DND-41 (cell line): ENCODE data around the gene HABP4.

Experiments used
- ATAC-seq: fragments of 200-7000 bp; cut with Tn5 transposase; 3 replicates; pipeline ENCODE4 v1.9.1; 2021; ENCODE audit warnings: low read depth; ENCODE audit not compliant: insufficient read depth
- DNase-seq: peaks from one replicate; pipeline ENCODE4 v3.0.0-alpha.2; 2020
- H2AFZ ChIP-seq: 2 replicates; pipeline ENCODE4 v1.6.0; 2012; ENCODE audit warnings: low read depth, low read length
- H3K27ac ChIP-seq: 2 replicates; pipeline ENCODE4 v1.5.1; 2012; ENCODE audit warnings: low read length, inconsistent platforms
- H3K27me3 ChIP-seq: fragments of 200-600 bp; sonication (generic); 2 replicates; pipeline ENCODE4 v1.6.0; 2012; ENCODE audit warnings: low read length, mild to moderate bottlenecking, inconsistent platforms; ENCODE audit not compliant: insufficient read depth, poor library complexity
- H3K36me3 ChIP-seq: 2 replicates; pipeline ENCODE4 v1.5.1; 2012; ENCODE audit warnings: low read length, inconsistent platforms; ENCODE audit not compliant: insufficient read depth
- H3K4me1 ChIP-seq: 2 replicates; pipeline ENCODE4 v1.5.1; 2012; ENCODE audit warnings: mild to moderate bottlenecking, low read length; ENCODE audit not compliant: insufficient read depth
- H3K4me2 ChIP-seq: 2 replicates; pipeline ENCODE4 v1.6.0; 2012; ENCODE audit warnings: mild to moderate bottlenecking, moderate library complexity, low read length, inconsistent platforms; ENCODE audit not compliant: insufficient read depth
- H3K4me3 ChIP-seq, 2 experiments: fragments of 200-600 bp in 1 of 2; shearing (Covaris generic) in 1 of 2; 2 replicates each; pipeline ENCODE4 v1.5.1; 2012 to 2016; ENCODE audit warnings: inconsistent platforms in 2 of 2, low read length in 2 of 2, mild to moderate bottlenecking in 2 of 2, low read depth in 1 of 2, moderate library complexity in 1 of 2
- H3K79me2 ChIP-seq: 2 replicates; pipeline ENCODE4 v1.6.0; 2012; ENCODE audit warnings: low read length, inconsistent platforms; ENCODE audit not compliant: insufficient read depth
- H3K9ac ChIP-seq: 2 replicates; pipeline ENCODE4 v1.6.0; 2012; ENCODE audit warnings: low read depth, mild to moderate bottlenecking, inconsistent platforms, low read length, moderate library complexity
- H3K9me3 ChIP-seq: 2 replicates; pipeline ENCODE4 v1.5.1; 2012; ENCODE audit warnings: low read length, moderate library complexity, mild to moderate bottlenecking, inconsistent platforms; ENCODE audit not compliant: insufficient read depth, severe bottlenecking
- H4K20me1 ChIP-seq: 2 replicates; pipeline ENCODE4 v1.6.0; 2012; ENCODE audit warnings: low read length; ENCODE audit not compliant: insufficient read depth
- CTCF ChIP-seq: IDR thresholded peaks from 2 replicates; pipeline ENCODE4 v1.5.1; 2012; ENCODE audit warnings: borderline replicate concordance, low read length, moderate library complexity, mild to moderate bottlenecking; ENCODE audit not compliant: poor library complexity, severe bottlenecking; ENCODE audit errors: extremely low read depth
- EZH2 ChIP-seq: IDR thresholded peaks from 3 replicates; pipeline ENCODE4 v1.6.1; 2012; ENCODE audit warnings: borderline replicate concordance, low read depth, mild to moderate bottlenecking, moderate library complexity, low read length, inconsistent platforms; ENCODE audit not compliant: severe bottlenecking

Gene HABP4

GRCh38 chr9:96519095-96519494 is 69.1 kb downstream of the HABP4 start:
- no peak for DNase-seq
- no peak for ATAC-seq
- Histone ChIP-seq H3K27me3 (peaks cover 2% of the 10 kb centered on the region), H3K79me2 (no peaks in the 10 kb centered on the region), H3K4me1 (peaks cover 8% of the 10 kb centered on the region), H4K20me1 (no peaks in the 10 kb centered on the region), H3K4me3 (no peak overlapping the region), H3K9me3 (no peaks in the 10 kb centered on the region), H2AFZ (no peak overlapping the region), H3K9ac (no peak overlapping the region), H3K27ac (no peak overlapping the region), H3K4me2 (no peak overlapping the region), H3K36me3 (no peaks in the 10 kb centered on the region)
- TF ChIP-seq CTCF = no peak
- no peak for TF ChIP-seq EZH2

GRCh38 chr9:96519787-96520186 is 69.8 kb downstream of the HABP4 start:
- no peak overlapping the region for H3K4me2 ChIP-seq

GRCh38 chr9:96522366-96522765 is 72.4 kb downstream of the HABP4 start:
- H3K9me3 ChIP-seq = no peaks in the 10 kb centered on the region
- H3K4me1 ChIP-seq = peaks cover 8% of the 10 kb centered on the region
- no peak overlapping the region for H3K27ac ChIP-seq
- no peak overlapping the region for H3K9ac ChIP-seq
- H3K79me2 ChIP-seq = no peaks in the 10 kb centered on the region
- no peak overlapping the region for H3K4me2 ChIP-seq
- H4K20me1 ChIP-seq = no peaks in the 10 kb centered on the region
- no peaks in the 10 kb centered on the region for H3K36me3 ChIP-seq
- H2AFZ ChIP-seq = no peak overlapping the region
- ATAC-seq (peak; percentile 93), DNase-seq (peak; percentile 50)
- no peak overlapping the region for H3K4me3 ChIP-seq
- H3K27me3 ChIP-seq = no peaks in the 10 kb centered on the region
- TF ChIP-seq EZH2 = no peak
- no peak for TF ChIP-seq CTCF

More at GRCh38 chr9:96519787-96520186, 69.8 kb downstream of the HABP4 start:
- TF ChIP-seq EZH2 (no peak), CTCF (no peak)
- peaks cover 2% of the 10 kb centered on the region for H3K27me3 ChIP-seq
- peaks cover 8% of the 10 kb centered on the region for H3K4me1 ChIP-seq
- H3K9me3 ChIP-seq = no peaks in the 10 kb centered on the region
- H4K20me1 ChIP-seq = no peaks in the 10 kb centered on the region
- H3K9ac ChIP-seq = no peak overlapping the region
- no peaks in the 10 kb centered on the region for H3K36me3 ChIP-seq
- H3K4me3 ChIP-seq = no peak overlapping the region
- no peak overlapping the region for H3K27ac ChIP-seq
- DNase-seq (no peak), ATAC-seq (no peak)
- no peaks in the 10 kb centered on the region for H3K79me2 ChIP-seq
- H2AFZ ChIP-seq = no peak overlapping the region

- Histone ChIP-seq H3K9me3 (no peaks in the 10 kb centered on the region), H3K79me2 (no peaks in the 10 kb centered on the region), H3K4me3 (no peak overlapping the region), H4K20me1 (no peaks in the 10 kb centered on the region), H3K27me3 (no peaks in the 10 kb centered on the region), H3K4me2 (no peak overlapping the region), H3K36me3 (no peaks in the 10 kb centered on the region), H2AFZ (no peak overlapping the region), H3K4me1 (peaks cover 8% of the 10 kb centered on the region), H3K27ac (no peak overlapping the region), H3K9ac (no peak overlapping the region)
- no peak for DNase-seq
- TF ChIP-seq CTCF (no peak), EZH2 (no peak)
- no peak for ATAC-seq
These were observed 73.4 kb downstream of the HABP4 start for GRCh38 chr9:96523374-96523773.
